Stimulated activated CD8-positive, alpha-beta memory T cell treated with anti-CD3 and anti-CD28 coated beads, Interleukin-12 subunit alpha, Interleukin-12 subunit beta, amount 100 ng/mL, for 4 hours (primary cell): Measurements from ENCODE around the gene MBD4.

Experiments
- DNase-seq: peaks from one replicate; pipeline ENCODE4 v3.0.0-alpha.2; 2020; ENCODE audit warnings: low read depth

MBD4 gene

GRCh38 chr3:129382366-129382765, 57.4 kb downstream of the MBD4 start:
- no peak for DNase-seq
